BLaER1 treated with 17β-estradiol and CSF1 and Interleukin-3, amounts not matched to agents 10 nM and 100 nM (cell line): ENCODE results near the gene MYH14.

Experiments used
- H3K27ac ChIP-seq, 11 experiments: shearing (Covaris generic); formaldehyde crosslinking; 2 replicates each; pipeline ENCODE4 v1.8.1; 2022
- H3K27me3 ChIP-seq, 11 experiments: shearing (Covaris generic); formaldehyde crosslinking; 2 replicates each; pipeline ENCODE4 v1.8.1; 2022
- H3K36me3 ChIP-seq, 11 experiments: shearing (Covaris generic); formaldehyde crosslinking; 2 replicates each; pipeline ENCODE4 v1.8.1; 2022
- H3K4me1 ChIP-seq, 10 experiments: shearing (Covaris generic); formaldehyde crosslinking; 2 replicates each; pipeline ENCODE4 v1.8.1; 2022
- H3K4me2 ChIP-seq, 11 experiments: shearing (Covaris generic); formaldehyde crosslinking; 2 replicates each; pipeline ENCODE4 v1.8.1; 2022
- H3K4me3 ChIP-seq, 10 experiments: shearing (Covaris generic); formaldehyde crosslinking; 2 replicates each; pipeline ENCODE4 v1.8.1; 2022
- H3K9ac ChIP-seq, 11 experiments: shearing (Covaris generic); formaldehyde crosslinking; 2 replicates each; pipeline ENCODE4 v1.8.1; 2022
- H3K9me3 ChIP-seq, 11 experiments: shearing (Covaris generic); formaldehyde crosslinking; replicated peaks in 1 of 11; 2 replicates each; pipeline ENCODE4 v1.8.1; 2022
- H4K20me1 ChIP-seq, 11 experiments: shearing (Covaris generic); formaldehyde crosslinking; 2 replicates each; pipeline ENCODE4 v1.8.1; 2022
- Cebpa-rat ChIP-seq, 11 experiments: shearing (Covaris generic); IDR thresholded peaks; 2 replicates each; pipeline ENCODE4 v1.8.1; 2022

Gene MYH14

DNA sequence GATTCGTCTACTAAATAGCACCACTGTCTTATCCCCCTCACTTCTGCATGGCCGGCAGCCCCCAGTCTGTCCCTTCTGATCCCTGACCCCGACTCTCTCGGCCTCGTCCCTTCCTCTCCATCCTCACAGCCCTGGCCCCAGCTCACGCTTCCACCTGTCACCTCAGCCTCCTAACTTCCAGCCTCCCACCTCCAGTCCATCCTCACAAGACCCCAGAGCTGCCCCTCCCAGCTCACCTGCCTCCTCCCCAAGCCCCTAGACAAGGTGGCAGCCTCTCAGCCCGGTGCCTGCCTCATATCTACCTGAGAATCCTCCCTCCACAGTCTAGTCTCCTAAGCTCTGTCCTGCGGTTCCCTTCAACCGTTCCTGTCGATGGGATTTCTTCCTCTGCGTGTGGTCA is 115.7 kb downstream of the MYH14 start:
- no peaks in the 10 kb centered on the region for H3K36me3 ChIP-seq
- H4K20me1 ChIP-seq, result peaks cover 0 to 9% (median 0%) of the 10 kb centered on the region in 11 experiments; a peak in 5 of 22 replicates
- H3K4me3 ChIP-seq, result no peak overlapping the region
- H3K9me3 ChIP-seq, result no peaks in the 10 kb centered on the region
- no peak for TF ChIP-seq Cebpa-rat (IDR thresholded peaks at IDR 0.05)
- peaks cover 48 to 86% (median 61%) of the 10 kb centered on the region in 11 experiments for H3K27me3 ChIP-seq
- H3K9ac ChIP-seq, result no peak overlapping the region
- no peak overlapping the region for H3K4me2 ChIP-seq
- H3K4me1 ChIP-seq, result peaks cover 0 to 3% (median 0%) of the 10 kb centered on the region in 10 experiments; a peak in 2 of 20 replicates
- H3K27ac ChIP-seq, result no peak overlapping the region

DNA sequence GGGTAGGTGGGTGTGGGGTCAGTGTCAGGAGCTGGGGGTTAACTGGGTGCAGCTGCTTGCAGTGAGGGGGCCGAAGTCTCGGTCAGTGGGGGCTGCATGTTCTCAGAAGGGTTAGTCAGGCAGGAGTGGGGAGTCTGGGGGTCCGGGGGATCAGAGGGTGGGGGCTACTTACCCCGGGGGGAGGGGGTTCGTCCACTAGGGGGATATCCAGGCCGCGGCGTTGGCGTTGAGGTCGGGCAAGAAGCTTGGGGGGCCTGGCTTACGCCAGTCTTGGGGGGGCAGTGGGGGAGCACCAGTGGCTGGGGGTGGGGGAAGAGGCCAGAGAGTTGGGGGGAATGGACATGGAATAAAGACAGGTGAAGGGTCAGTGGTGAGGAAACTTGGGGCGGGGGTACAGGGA is 116.6 kb downstream of the MYH14 start:
- peaks cover 0 to 18% (median 0%) of the 10 kb centered on the region in 11 experiments; a peak in 5 of 22 replicates for H4K20me1 ChIP-seq
- no peaks in the 10 kb centered on the region for H3K36me3 ChIP-seq
- TF ChIP-seq Cebpa-rat (IDR thresholded peaks at IDR 0.05), result no peak
- H3K4me2 ChIP-seq, result no peak overlapping the region
- no peak overlapping the region for H3K9ac ChIP-seq
- peaks cover 42 to 86% (median 60%) of the 10 kb centered on the region in 11 experiments for H3K27me3 ChIP-seq
- H3K27ac ChIP-seq, result no peak overlapping the region
- no peaks in the 10 kb centered on the region for H3K9me3 ChIP-seq
- no peak overlapping the region for H3K4me3 ChIP-seq
- H3K4me1 ChIP-seq, result peaks cover 0 to 3% (median 0%) of the 10 kb centered on the region in 10 experiments; a peak in 4 of 20 replicates

DNA sequence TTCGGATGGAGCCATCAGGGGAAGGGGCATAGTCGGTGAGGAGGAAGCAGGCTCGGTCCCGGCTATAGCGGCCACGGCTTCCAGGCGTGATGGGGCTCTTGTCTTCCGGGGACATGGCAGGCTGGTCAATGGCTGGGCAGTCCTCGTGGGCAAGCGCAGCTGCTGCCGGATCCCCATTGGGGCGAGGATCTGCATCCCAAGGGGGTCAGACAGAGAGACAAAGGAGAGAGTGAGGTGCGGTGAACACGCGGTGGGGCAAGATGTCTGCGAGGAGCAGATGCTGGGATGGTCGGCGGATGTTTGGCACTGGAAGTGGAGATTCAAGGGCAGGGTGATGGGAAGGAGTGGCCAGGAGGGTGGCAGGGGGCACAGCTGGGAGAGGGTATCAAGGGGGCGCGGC is 117.2 kb downstream of the MYH14 start:
- H3K9me3 ChIP-seq, result no peaks in the 10 kb centered on the region
- no peak overlapping the region for H3K9ac ChIP-seq
- peaks cover 38 to 85% (median 59%) of the 10 kb centered on the region in 11 experiments for H3K27me3 ChIP-seq
- no peak overlapping the region for H3K4me3 ChIP-seq
- no peaks in the 10 kb centered on the region for H3K36me3 ChIP-seq
- no peak overlapping the region for H3K27ac ChIP-seq
- peaks cover 0 to 19% (median 0%) of the 10 kb centered on the region in 11 experiments; a peak in 5 of 22 replicates for H4K20me1 ChIP-seq
- TF ChIP-seq Cebpa-rat (IDR thresholded peaks at IDR 0.05), result no peak
- H3K4me2 ChIP-seq, result no peak overlapping the region
- H3K4me1 ChIP-seq, result peaks cover 0 to 6% (median 3%) of the 10 kb centered on the region in 10 experiments; a peak in 9 of 20 replicates

DNA sequence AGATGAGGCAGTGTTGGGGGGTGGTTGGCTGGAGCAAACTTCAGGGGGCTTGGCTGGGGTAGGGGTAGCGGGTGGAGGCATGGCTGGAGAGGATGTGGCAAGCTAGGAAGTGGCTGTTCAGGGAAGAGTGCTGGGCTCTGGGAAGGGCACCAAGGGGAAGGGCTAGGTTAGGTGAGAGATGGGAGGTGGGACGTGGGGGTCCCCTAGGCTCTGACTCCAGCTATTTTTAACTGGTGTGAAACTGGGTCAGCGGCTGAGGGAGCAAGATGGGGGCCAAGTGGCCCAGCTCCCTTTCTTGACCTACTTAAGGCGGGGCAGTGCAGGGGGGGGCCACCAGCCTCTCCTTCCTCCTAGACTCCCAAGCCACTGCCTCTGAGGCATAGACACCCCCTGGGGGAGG is 118.4 kb downstream of the MYH14 start:
- no peak overlapping the region for H3K9ac ChIP-seq
- no peaks in the 10 kb centered on the region for H3K36me3 ChIP-seq
- peaks cover 0 to 19% (median 0%) of the 10 kb centered on the region in 11 experiments; a peak in 5 of 22 replicates for H4K20me1 ChIP-seq
- H3K9me3 ChIP-seq, result no peaks in the 10 kb centered on the region
- no peak for TF ChIP-seq Cebpa-rat (IDR thresholded peaks at IDR 0.05)
- peaks cover 38 to 85% (median 59%) of the 10 kb centered on the region in 11 experiments for H3K27me3 ChIP-seq
- no peak overlapping the region for H3K27ac ChIP-seq
- H3K4me3 ChIP-seq, result no peak overlapping the region
- H3K4me2 ChIP-seq, result no peak overlapping the region
- H3K4me1 ChIP-seq, result peaks cover 0 to 15% (median 11%) of the 10 kb centered on the region in 10 experiments; a peak in 18 of 20 replicates

DNA sequence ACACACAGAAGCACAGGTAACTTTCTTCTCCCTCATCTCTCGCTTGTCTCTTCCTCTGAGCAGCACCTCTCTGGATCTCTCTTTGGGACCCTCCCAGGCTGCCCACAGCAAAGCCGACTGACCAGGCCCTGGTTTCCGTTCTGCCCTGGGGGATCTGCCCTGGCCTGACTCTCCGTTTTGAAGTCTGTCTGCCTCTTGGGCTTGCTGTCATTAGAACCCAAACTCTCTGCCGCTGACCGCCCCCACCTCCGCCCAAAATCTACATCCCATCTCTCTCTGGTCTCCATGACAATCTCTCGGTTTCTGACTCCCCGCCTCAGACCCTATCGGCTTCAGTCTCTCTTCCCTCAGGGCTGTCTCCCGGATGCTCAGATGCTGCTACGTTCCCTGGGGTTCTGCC is 118.8 kb downstream of the MYH14 start:
- Histone ChIP-seq H3K9ac (no peak overlapping the region), H4K20me1 (peaks cover 0 to 19% (median 0%) of the 10 kb centered on the region in 11 experiments; a peak in 5 of 22 replicates), H3K27ac (no peak overlapping the region), H3K36me3 (no peaks in the 10 kb centered on the region), H3K4me3 (no peak overlapping the region), H3K9me3 (no peaks in the 10 kb centered on the region; a peak in 1 of 22 replicates), H3K27me3 (peaks cover 39 to 85% (median 59%) of the 10 kb centered on the region in 11 experiments), H3K4me2 (no peak overlapping the region), H3K4me1 (peaks cover 0 to 15% (median 11%) of the 10 kb centered on the region in 10 experiments; a peak in 18 of 20 replicates)
- no peak for TF ChIP-seq Cebpa-rat (IDR thresholded peaks at IDR 0.05)

GRCh38 chr19:50322931-50323781 is 119.7 kb downstream of the MYH14 start:
- peaks cover 0 to 19% (median 0%) of the 10 kb centered on the region in 11 experiments; a peak in 5 of 22 replicates for H4K20me1 ChIP-seq
- no peak overlapping the region for H3K9ac ChIP-seq
- H3K4me3 ChIP-seq, result no peak overlapping the region
- H3K36me3 ChIP-seq, result no peaks in the 10 kb centered on the region
- peaks cover 0 to 15% (median 11%) of the 10 kb centered on the region in 10 experiments; a peak in 18 of 20 replicates for H3K4me1 ChIP-seq
- H3K27me3 ChIP-seq, result peaks cover 40 to 85% (median 59%) of the 10 kb centered on the region in 11 experiments
- no peak for TF ChIP-seq Cebpa-rat (IDR thresholded peaks at IDR 0.05)
- H3K4me2 ChIP-seq, result no peak overlapping the region
- peaks cover 0 to 4% (median 0%) of the 10 kb centered on the region in 11 experiments; a peak in 4 of 22 replicates for H3K9me3 ChIP-seq
- no peak overlapping the region for H3K27ac ChIP-seq

DNA sequence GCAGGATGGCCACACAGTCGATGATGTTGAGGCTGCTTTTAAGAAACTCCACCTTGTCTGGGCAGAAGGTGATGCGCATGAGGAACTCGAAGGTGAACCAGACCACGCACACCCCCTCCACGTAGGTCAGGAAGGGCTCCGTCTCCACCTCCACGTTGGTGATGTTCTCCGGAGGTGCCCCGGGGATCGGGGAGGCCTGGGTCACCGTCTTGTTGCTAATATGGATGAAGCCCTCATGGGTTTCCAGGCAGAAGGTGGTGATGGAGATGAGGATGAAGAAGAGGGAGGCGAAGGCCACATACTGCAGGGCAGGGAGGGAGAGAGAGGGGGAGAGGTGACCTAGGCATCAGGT is 120.3 kb downstream of the MYH14 start:
- H3K4me2 ChIP-seq, result no peak overlapping the region
- no peak overlapping the region for H3K9ac ChIP-seq
- no peak overlapping the region for H3K4me3 ChIP-seq
- no peak for TF ChIP-seq Cebpa-rat (IDR thresholded peaks at IDR 0.05)
- no peaks in the 10 kb centered on the region for H3K36me3 ChIP-seq
- H3K9me3 ChIP-seq, result peaks cover 0 to 8% (median 0%) of the 10 kb centered on the region in 11 experiments; a peak in 5 of 22 replicates
- H3K27me3 ChIP-seq, result peaks cover 41 to 84% (median 58%) of the 10 kb centered on the region in 11 experiments
- peaks cover 0 to 19% (median 0%) of the 10 kb centered on the region in 11 experiments; a peak in 5 of 22 replicates for H4K20me1 ChIP-seq
- H3K27ac ChIP-seq, result no peak overlapping the region
- peaks cover 0 to 15% (median 11%) of the 10 kb centered on the region in 10 experiments; a peak in 18 of 20 replicates for H3K4me1 ChIP-seq

DNA sequence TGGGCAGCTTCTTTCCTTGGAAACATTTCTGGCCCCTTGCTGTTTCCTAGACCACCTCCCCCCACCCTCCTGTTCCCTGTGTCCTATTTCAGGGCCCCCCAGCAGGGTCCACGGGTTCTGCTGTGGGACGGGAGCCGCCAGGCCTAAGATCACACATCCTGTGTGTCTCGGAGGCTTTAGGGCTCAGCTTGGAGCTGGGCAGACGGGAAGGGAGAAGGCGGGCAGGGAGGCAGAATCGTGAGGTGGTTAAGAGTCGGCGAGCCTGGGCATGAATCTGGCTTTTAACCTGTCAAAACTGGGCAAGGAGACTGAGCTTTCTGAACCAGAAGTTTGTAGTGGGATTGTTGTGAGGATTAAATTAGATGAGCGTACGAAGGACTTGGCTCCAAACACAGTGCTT is 120.9 kb downstream of the MYH14 start:
- peaks cover 0 to 9% (median 0%) of the 10 kb centered on the region in 11 experiments; a peak in 9 of 22 replicates for H3K9me3 ChIP-seq
- no peaks in the 10 kb centered on the region for H3K36me3 ChIP-seq
- no peak overlapping the region for H3K9ac ChIP-seq
- H3K27me3 ChIP-seq, result peaks cover 36 to 78% (median 52%) of the 10 kb centered on the region in 11 experiments
- H3K27ac ChIP-seq, result no peak overlapping the region
- peaks cover 0 to 15% (median 11%) of the 10 kb centered on the region in 10 experiments; a peak in 18 of 20 replicates for H3K4me1 ChIP-seq
- H3K4me3 ChIP-seq, result no peak overlapping the region
- peaks cover 0 to 19% (median 0%) of the 10 kb centered on the region in 11 experiments; a peak in 5 of 22 replicates for H4K20me1 ChIP-seq
- TF ChIP-seq Cebpa-rat (IDR thresholded peaks at IDR 0.05), result no peak
- H3K4me2 ChIP-seq, result no peak overlapping the region
